ENCODE results near the gene PAPPA. TPM values are rescaled to one million over a fixed set of nuclear protein-coding genes. Genes with fewer than 3 reads are reported as not detected.

Gene PAPPA
- total RNA-seq, 1 experiment from 2014 or later = 0.05 TPM

GRCh38 chr9:116271991-116272390 is 118.4 kb downstream of the PAPPA start:
- Histone ChIP-seq H3K4me2 (ENCODE audit: low read length) (no peak overlapping the region), H4K20me1 (ENCODE audit: insufficient read depth) (no peaks in the 10 kb centered on the region), H3K9me2 (ENCODE audit: insufficient read depth) (no peaks in the 10 kb centered on the region), H3K9me3 (ENCODE audit: control insufficient read depth in 1 of 2, insufficient read depth in 1 of 2, low read depth in 1 of 2, low read length in 2 of 2) (no peaks in the 10 kb centered on the region), H3K4me1 (ENCODE audit: control insufficient read depth in 1 of 2, insufficient read depth in 2 of 2, low read length in 2 of 2) (no peaks in the 10 kb centered on the region), H3K79me2 (ENCODE audit: insufficient read depth, low read length) (no peaks in the 10 kb centered on the region), H3K36me3 (ENCODE audit: control insufficient read depth in 1 of 2, insufficient read depth in 2 of 2, low read length in 2 of 2) (no peaks in the 10 kb centered on the region), H3K27me3 (ENCODE audit: insufficient read depth, low read length) (peaks cover 49% of the 10 kb centered on the region), H2AFZ (ENCODE audit: low read depth, low read length, poor library complexity, severe bottlenecking) (no peak overlapping the region), H3K4me3 (replicated peaks in 1 of 2; ENCODE audit: low read depth in 1 of 2, low read length in 2 of 2) (no peak overlapping the region), H3K27ac (ENCODE audit: low read depth, low read length) (no peak overlapping the region), H3K9ac (ENCODE audit: low read length) (no peak overlapping the region)
- CTCF ChIA-PET = no interaction called here
- POLR2A ChIA-PET = no interaction called here
- no TSS peak for BruUV-seq (replicated peaks)
- RAD21 ChIA-PET (ENCODE audit: low non-redundant PET in 1 of 2, low total read pairs in 2 of 2, uncharacterized antibody in 2 of 2, unreplicated experiment in 2 of 2) = no interaction called here
- no peak for DNase-seq (ENCODE audit: low read depth, low spot score)
- TF ChIP-seq ATF3 (IDR thresholded peaks at IDR 0.05) (no peak), FOSL1 (IDR thresholded peaks at IDR 0.05; ENCODE audit: low read depth) (no peak), TCF7L2 (IDR thresholded peaks at IDR 0.05; ENCODE audit: borderline replicate concordance, extremely low read depth, insufficient read depth, insufficient read length) (no peak), POLR2AphosphoS5 (IDR thresholded peaks at IDR 0.05; ENCODE audit: low read depth, low read length) (no peak), CBX3 (IDR thresholded peaks at IDR 0.05; ENCODE audit: low read depth) (no peak), CEBPB (IDR thresholded peaks at IDR 0.05; ENCODE audit: low read depth) (no peak), POLR2A (IDR thresholded peaks at IDR 0.05; ENCODE audit: borderline replicate concordance, extremely low read depth, insufficient read depth, insufficient read length) (no peak), EGR1 (IDR thresholded peaks at IDR 0.05; ENCODE audit: low read depth) (no peak), RAD21 (IDR thresholded peaks at IDR 0.05; ENCODE audit: low read depth) (no peak), ELF1 (IDR thresholded peaks at IDR 0.05; ENCODE audit: borderline replicate concordance, low read depth) (no peak), ZBTB33 (IDR thresholded peaks at IDR 0.05; ENCODE audit: extremely low read depth, insufficient replicate concordance, low read length) (no peak), SIN3A (IDR thresholded peaks at IDR 0.05; ENCODE audit: low read depth) (no peak), SP1 (IDR thresholded peaks at IDR 0.05; ENCODE audit: low read depth) (no peak), ZNF274 (IDR thresholded peaks at IDR 0.05; ENCODE audit: low read depth, low read length) (no peak), ZFX (IDR thresholded peaks at IDR 0.05) (no peak), JUND (IDR thresholded peaks at IDR 0.05) (no peak), CTCF (IDR thresholded peaks at IDR 0.05 in 2 of 3, conservative IDR thresholded peaks at IDR 0.05 in 1 of 3; ENCODE audit: borderline replicate concordance in 1 of 3, insufficient read depth in 1 of 3, low read depth in 2 of 3, low read length in 2 of 3) (no peak), SRF (IDR thresholded peaks at IDR 0.05; ENCODE audit: low read depth) (no peak), MAX (IDR thresholded peaks at IDR 0.05) (no peak)
- intact Hi-C loops (cut with micrococcal nuclease) = no loop called here
- no peak for ATAC-seq
